Measurements from ENCODE around the gene CAMP. TPM values are rescaled to one million over a fixed set of nuclear protein-coding genes. Genes with fewer than 3 reads are reported as not detected.

The CAMP gene, protein sequence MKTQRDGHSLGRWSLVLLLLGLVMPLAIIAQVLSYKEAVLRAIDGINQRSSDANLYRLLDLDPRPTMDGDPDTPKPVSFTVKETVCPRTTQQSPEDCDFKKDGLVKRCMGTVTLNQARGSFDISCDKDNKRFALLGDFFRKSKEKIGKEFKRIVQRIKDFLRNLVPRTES
- total RNA-seq, result not detected
- not detected for polyA plus RNA-seq

DNA sequence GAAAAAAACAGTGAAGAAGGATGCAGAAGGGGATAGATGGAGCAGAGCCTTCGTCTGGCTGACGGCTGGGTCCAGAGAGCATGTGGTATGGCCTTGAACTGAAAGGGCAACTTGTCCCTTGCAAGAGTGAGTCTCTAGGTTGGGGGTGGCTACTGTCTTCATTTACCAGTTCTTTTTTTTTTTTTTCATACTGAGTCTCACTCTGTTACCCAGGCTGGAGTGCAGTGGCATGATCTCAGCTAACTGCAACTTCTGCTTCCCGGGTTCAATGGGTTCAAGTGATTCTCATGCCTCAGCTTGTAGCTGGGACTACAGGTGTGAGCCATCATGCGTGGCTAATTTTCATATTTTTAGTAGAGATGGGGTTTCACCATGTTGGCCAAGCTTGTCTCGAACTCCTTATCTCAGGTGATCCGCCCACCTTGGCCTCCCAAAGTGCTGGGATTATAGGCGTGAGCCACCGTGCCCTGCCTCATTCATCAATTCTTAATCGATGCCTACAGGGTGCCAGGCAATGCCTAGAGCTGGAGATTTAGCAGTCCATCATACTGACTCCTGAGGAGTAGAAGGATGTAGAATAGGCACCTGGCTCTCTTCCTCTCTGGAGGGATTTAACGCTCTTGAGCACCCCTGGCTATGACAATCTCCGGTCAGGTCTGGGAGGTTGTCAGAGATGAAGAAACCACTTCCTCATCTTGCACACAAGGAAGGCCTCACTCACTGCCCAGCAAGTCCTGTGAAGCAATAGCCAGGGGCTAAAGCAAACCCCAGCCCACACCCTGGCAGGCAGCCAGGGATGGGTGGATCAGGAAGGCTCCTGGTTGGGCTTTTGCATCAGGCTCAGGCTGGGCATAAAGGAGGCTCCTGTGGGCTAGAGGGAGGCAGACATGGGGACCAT, at the start of gene CAMP:
CAMP (plus strand) TSS at position 880 of the 898 bp plus-strand sequence; CDS start at position 897, 17 bp downstream.
- peak in 3 of 4 donors; percentile 35 to 79 (median 77) for ATAC-seq
- FAIRE-seq, result no peak
- Histone ChIP-seq H3K9me3 (no peaks in the 10 kb centered on the region), H3K4me3 (no peak within 1 kb of the TSS), H3K4me1 (no peaks in the 10 kb centered on the region), H3K27me3 (no peaks in the 10 kb centered on the region), H3K27ac (no peak within 1 kb of the TSS), H3K36me3 (no peaks in the 10 kb centered on the region)
- TF ChIP-seq, protein P1, sequence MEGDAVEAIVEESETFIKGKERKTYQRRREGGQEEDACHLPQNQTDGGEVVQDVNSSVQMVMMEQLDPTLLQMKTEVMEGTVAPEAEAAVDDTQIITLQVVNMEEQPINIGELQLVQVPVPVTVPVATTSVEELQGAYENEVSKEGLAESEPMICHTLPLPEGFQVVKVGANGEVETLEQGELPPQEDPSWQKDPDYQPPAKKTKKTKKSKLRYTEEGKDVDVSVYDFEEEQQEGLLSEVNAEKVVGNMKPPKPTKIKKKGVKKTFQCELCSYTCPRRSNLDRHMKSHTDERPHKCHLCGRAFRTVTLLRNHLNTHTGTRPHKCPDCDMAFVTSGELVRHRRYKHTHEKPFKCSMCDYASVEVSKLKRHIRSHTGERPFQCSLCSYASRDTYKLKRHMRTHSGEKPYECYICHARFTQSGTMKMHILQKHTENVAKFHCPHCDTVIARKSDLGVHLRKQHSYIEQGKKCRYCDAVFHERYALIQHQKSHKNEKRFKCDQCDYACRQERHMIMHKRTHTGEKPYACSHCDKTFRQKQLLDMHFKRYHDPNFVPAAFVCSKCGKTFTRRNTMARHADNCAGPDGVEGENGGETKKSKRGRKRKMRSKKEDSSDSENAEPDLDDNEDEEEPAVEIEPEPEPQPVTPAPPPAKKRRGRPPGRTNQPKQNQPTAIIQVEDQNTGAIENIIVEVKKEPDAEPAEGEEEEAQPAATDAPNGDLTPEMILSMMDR (IDR thresholded peaks at IDR 0.05), result no peak
- intact Hi-C loops (cut with DNase I), result no loop called here
- 78 to 79% methylated on average over 11 of the region's 11 CpGs for WGBS, 2 donors
- DNase-seq, result peak in 4 of 6 donors; percentile 30 to 74 (median 46)

DNA sequence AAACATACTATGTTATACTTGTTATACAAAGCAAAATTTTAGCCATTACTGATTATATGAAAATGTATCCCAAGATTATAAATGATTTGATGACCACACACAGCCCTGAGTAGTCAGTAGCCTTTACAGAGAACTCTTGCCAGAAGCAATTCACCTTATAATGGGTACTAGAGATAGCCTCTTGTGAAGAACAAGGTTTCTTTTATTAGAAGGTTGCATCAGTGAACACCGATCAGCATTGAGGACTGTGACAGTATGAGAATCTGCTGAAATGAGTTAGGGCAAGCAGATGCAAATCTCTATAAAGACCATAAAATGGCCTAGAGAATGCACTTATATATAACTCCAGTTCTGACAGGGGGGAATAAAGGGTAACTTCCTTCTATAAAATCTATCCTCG, 45.2 kb upstream of the CAMP start:
- Histone ChIP-seq H3K9me3 (no peaks in the 10 kb centered on the region), H3K36me3 (no peaks in the 10 kb centered on the region), H3K4me1 (no peaks in the 10 kb centered on the region), H3K27me3 (no peaks in the 10 kb centered on the region), H3K27ac (no peak overlapping the region), H3K4me3 (no peak overlapping the region)
- no peak for FAIRE-seq
- no peak for ATAC-seq
- DNase-seq, result no peak
- 87 to 92% methylated on average over 2 of the region's 2 CpGs for WGBS, 2 donors
- intact Hi-C loops (cut with DNase I), result no loop called here
- TF ChIP-seq, protein P1 (IDR thresholded peaks at IDR 0.05), result no peak

DNA sequence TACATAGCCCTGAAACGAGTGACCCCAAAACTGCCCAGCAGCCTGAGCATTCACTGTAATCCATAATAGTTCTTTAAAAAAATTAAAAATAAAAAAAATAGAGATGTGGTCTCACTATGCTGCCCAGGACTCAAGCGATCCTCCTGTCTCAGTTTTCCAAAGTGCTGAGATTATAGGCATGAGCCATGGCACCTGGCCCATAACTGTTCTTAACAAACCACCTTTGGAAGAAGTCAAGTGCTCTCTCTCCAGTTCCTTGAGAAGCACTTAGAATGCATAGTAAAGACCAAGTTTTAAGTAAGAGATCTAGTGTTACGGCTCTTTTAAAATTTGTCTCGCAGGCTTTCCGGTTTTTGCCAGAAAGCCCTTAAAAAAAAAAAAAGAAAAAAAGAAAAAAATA, 43.3 kb upstream of the CAMP start:
- Histone ChIP-seq H3K9me3 (no peaks in the 10 kb centered on the region), H3K36me3 (no peaks in the 10 kb centered on the region), H3K4me3 (no peak overlapping the region), H3K4me1 (no peaks in the 10 kb centered on the region), H3K27ac (no peak overlapping the region), H3K27me3 (no peaks in the 10 kb centered on the region)
- intact Hi-C loops (cut with DNase I), result no loop called here
- 91 to 95% methylated on average over 5 of the region's 5 CpGs for WGBS, 2 donors
- TF ChIP-seq, protein P1 (IDR thresholded peaks at IDR 0.05), result no peak
- ATAC-seq, result no peak
- FAIRE-seq, result no peak
- DNase-seq, result no peak

DNA sequence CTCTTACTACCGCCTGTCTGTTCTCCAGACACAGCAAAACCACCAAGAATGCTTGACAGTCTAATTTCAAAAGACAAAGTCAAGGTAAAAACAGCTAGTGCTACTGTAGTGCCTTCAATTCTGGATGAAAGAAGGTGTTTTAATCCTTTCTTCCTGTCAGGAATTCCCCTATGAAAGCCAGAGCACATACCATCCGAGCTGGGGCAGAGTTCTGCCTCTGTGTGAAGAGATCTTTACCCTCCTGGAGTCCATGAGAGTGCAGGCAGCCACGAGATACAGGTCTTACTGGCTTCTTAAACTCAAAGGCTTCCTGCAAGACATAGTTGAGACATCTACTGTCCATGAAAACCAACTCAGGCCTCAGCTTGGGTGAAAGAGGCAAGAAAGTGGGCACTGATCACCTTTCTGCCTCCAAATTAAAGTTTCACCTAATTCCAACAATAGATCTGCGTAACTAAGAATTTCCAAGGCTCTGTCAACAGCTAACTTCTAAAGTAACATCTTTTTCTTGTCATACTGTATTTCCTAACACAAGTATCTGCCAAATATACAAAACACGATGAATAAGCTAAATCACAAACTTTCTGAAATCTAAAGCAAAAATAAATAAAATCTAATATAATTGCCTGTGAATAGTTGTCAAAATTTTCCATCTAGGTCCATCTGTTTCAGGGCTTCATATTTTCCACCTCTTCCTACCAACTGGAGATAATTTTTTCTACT, 42.6 kb upstream of the CAMP start:
- FAIRE-seq (no peak), DNase-seq (no peak), ATAC-seq (no peak)
- intact Hi-C loops (cut with DNase I), result no loop called here
- no peaks in the 10 kb centered on the region for H3K9me3 ChIP-seq
- no peaks in the 10 kb centered on the region for H3K4me1 ChIP-seq
- no peaks in the 10 kb centered on the region for H3K36me3 ChIP-seq
- H3K4me3 ChIP-seq, result no peak overlapping the region
- no peak overlapping the region for H3K27ac ChIP-seq
- TF ChIP-seq, protein P1 (IDR thresholded peaks at IDR 0.05), result no peak
- 86 to 91% methylated on average over 5 of the region's 5 CpGs for WGBS, 2 donors
- no peaks in the 10 kb centered on the region for H3K27me3 ChIP-seq
